Endothelial cell of umbilical vein (primary cell): Measurements from ENCODE around the gene UBE2E2. TPM values are rescaled to one million over a fixed set of nuclear protein-coding genes. Genes with fewer than 3 reads are reported as not detected.

Experiments used
- BruUV-seq: library from RNA; stranded (reverse); fragments of 400-500 nt; replicated peaks from 2 replicates; lab custom pipeline; 2021; lab: Mats Ljungman, UMichigan
- CTCF ChIA-PET: fragments of 300-600, 350-600 bp; sonication (Branson Sonifier 250); formaldehyde crosslinking; loops from one replicate; lab custom pipeline; 2021; ENCODE audit warnings: antibody characterized with exemption, inconsistent platforms; lab: Charles Lee
- POLR2A ChIA-PET: fragments of 300-600, 350-600 bp; sonication (Branson Sonifier 250); formaldehyde crosslinking; loops from one replicate; lab custom pipeline; 2021; ENCODE audit warnings: antibody characterized with exemption, inconsistent platforms; lab: Charles Lee
- DNase-seq: peaks from one replicate; pipeline ENCODE4 v3.0.0-alpha.2; 2011; ENCODE audit warnings: low read depth, low spot score
- FAIRE-seq: peaks from 2 replicates; lab custom pipeline; 2011; peaks lifted over from hg19 to GRCh38; lab: Jason Lieb, UNC
- H2AFZ ChIP-seq: 2 replicates; pipeline ENCODE4 v1.6.0; 2012; ENCODE audit warnings: low read depth, low read length, control low read depth, inconsistent platforms
- H3K27ac ChIP-seq: 2 replicates; pipeline ENCODE4 v1.5.1; 2011; ENCODE audit warnings: low read depth, mild to moderate bottlenecking, control low read depth, low read length, moderate library complexity; ENCODE audit not compliant: insufficient read depth
- H3K27me3 ChIP-seq, 2 experiments: 2 replicates each; pipeline versions ENCODE4 v1.6.0 to v1.6.1; 2011; ENCODE audit warnings: low read length in 2 of 2, mixed read lengths in 1 of 2; ENCODE audit not compliant: control insufficient read depth in 2 of 2, insufficient read depth in 2 of 2
- H3K36me3 ChIP-seq, 2 experiments: 2 replicates in 1 of 2; 3 replicates in 1 of 2; pipeline ENCODE4 v1.5.1; 2011; ENCODE audit warnings: low read length in 2 of 2, mild to moderate bottlenecking in 1 of 2, moderate library complexity in 1 of 2; ENCODE audit not compliant: control insufficient read depth in 2 of 2, insufficient read depth in 2 of 2; ENCODE audit errors: extremely low read depth in 1 of 2
- H3K4me1 ChIP-seq: 3 replicates; pipeline ENCODE4 v1.5.1; 2011; ENCODE audit warnings: mild to moderate bottlenecking, low read length; ENCODE audit not compliant: control insufficient read depth, insufficient read depth; ENCODE audit errors: extremely low read depth
- H3K4me2 ChIP-seq: 2 replicates; pipeline ENCODE4 v1.6.1; 2011; ENCODE audit warnings: low read length, control low read depth, mixed read lengths; ENCODE audit not compliant: insufficient read depth
- H3K4me3 ChIP-seq, 3 experiments: fragments of 200-600 bp in 1 of 3; sonication (generic), shearing (Covaris generic) in 1 of 3; replicated peaks in 1 of 3; 2 replicates each; pipeline ENCODE4 v1.5.1; 2011 to 2016; ENCODE audit warnings: control low read depth in 3 of 3, low read length in 3 of 3, mild to moderate bottlenecking in 2 of 3, inconsistent platforms in 1 of 3, low read depth in 1 of 3, moderate library complexity in 1 of 3; ENCODE audit not compliant: insufficient read depth in 1 of 3
- H3K79me2 ChIP-seq: 2 replicates; pipeline ENCODE4 v1.6.0; 2012; ENCODE audit warnings: low read length, inconsistent platforms; ENCODE audit not compliant: control insufficient read depth, insufficient read depth
- H3K9ac ChIP-seq: replicated peaks from 2 replicates; pipeline ENCODE3; 2011; ENCODE audit warnings: low read length, control low read depth; ENCODE audit not compliant: insufficient read depth; ENCODE audit errors: extremely low read depth
- H3K9me1 ChIP-seq: replicated peaks from 3 replicates; pipeline ENCODE4 v1.6.0; 2011; ENCODE audit warnings: mild to moderate bottlenecking, low read length; ENCODE audit not compliant: control insufficient read depth, insufficient read depth; ENCODE audit errors: extremely low read depth
- H3K9me3 ChIP-seq: replicated peaks from 2 replicates; pipeline ENCODE4 v1.5.1; 2012; ENCODE audit warnings: low read length, inconsistent platforms; ENCODE audit not compliant: control insufficient read depth, insufficient read depth
- H4K20me1 ChIP-seq: replicated peaks from 2 replicates; pipeline ENCODE3; 2011; ENCODE audit warnings: mild to moderate bottlenecking, low read length; ENCODE audit not compliant: control insufficient read depth, insufficient read depth; ENCODE audit errors: extremely low read depth
- CTCF ChIP-seq, 2 donors: IDR thresholded peaks; 1 replicate in 1 of 2; 2 replicates in 1 of 2; pipeline ENCODE4 v1.5.1; 2011; ENCODE audit warnings: low read length in 2 of 2, mild to moderate bottlenecking in 2 of 2, moderate library complexity in 2 of 2, control low read depth in 1 of 2, inconsistent platforms in 1 of 2, low read depth in 1 of 2; ENCODE audit not compliant: insufficient read depth in 1 of 2; ENCODE audit errors: extremely low read depth in 1 of 2
- EZH2 ChIP-seq: IDR thresholded peaks from 2 replicates; pipeline ENCODE4 v1.6.1; 2012; ENCODE audit warnings: borderline replicate concordance, low read depth, mild to moderate bottlenecking, moderate library complexity, low read length, inconsistent platforms; ENCODE audit not compliant: severe bottlenecking
- FOS ChIP-seq: IDR thresholded peaks from 2 replicates; pipeline ENCODE4 v1.6.1; 2011; ENCODE audit warnings: mild to moderate bottlenecking, low read length, moderate library complexity, borderline replicate concordance; ENCODE audit not compliant: insufficient read depth
- GATA2 ChIP-seq: IDR thresholded peaks from 2 replicates; pipeline ENCODE4 v1.7.0; 2011; ENCODE audit warnings: low read depth, mild to moderate bottlenecking, moderate library complexity, mixed read lengths, low read length; ENCODE audit not compliant: insufficient read length, insufficient read depth
- JUN ChIP-seq: IDR thresholded peaks from 2 replicates; pipeline ENCODE4 v1.6.1; 2011; ENCODE audit warnings: borderline replicate concordance, low read depth; ENCODE audit not compliant: insufficient read length, insufficient read depth
- MYC ChIP-seq: IDR thresholded peaks from one replicate; pipeline ENCODE4 v1.6.1; 2011; ENCODE audit warnings: mild to moderate bottlenecking, low read depth, low read length
- POLR2A ChIP-seq: IDR thresholded peaks from 2 replicates; pipeline ENCODE4 v1.6.1; 2012; ENCODE audit warnings: low read depth, mild to moderate bottlenecking, control low read depth, low read length
- POLR2AphosphoS5 ChIP-seq: IDR thresholded peaks from 2 replicates; pipeline ENCODE4 v1.6.1; 2012; ENCODE audit warnings: low read depth, mild to moderate bottlenecking, control low read depth, low read length, moderate library complexity; ENCODE audit not compliant: insufficient read depth
- dilution Hi-C: fragments of 300-500 bp; cut with MboI; formaldehyde crosslinking; loops from one replicate; pipeline ENCODE4 v1.15.0; 2019; ENCODE audit warnings: low sequenced_read_pairs; ENCODE audit not compliant: extremely low pct_ligation_motif_present
- intact Hi-C: fragments of 100-400 bp; cut with micrococcal nuclease; formaldehyde crosslinking; loops from one replicate; pipeline ENCODE4 v1.10.0; 2022
- polyA plus RNA-seq, 4 experiments: library from polyadenylated mRNA; depleted of rRNA in 3 of 4; stranded (reverse) in 3 of 4; unstranded in 1 of 4; fragments of >200 nt; gene quantifications; 2 replicates each; pipeline versions ENCODE4 v1.2.1 to v1.2.3, GENCODE V29; 2011 to 2012; ENCODE audit warnings: missing spikeins in 1 of 4
- total RNA-seq: library from RNA; stranded (reverse); gene quantifications from 2 replicates; pipeline ENCODE4 v1.2.3, GENCODE V29; 2021
- TF ChIP-seq, protein P1 (sequence below): IDR thresholded peaks from 2 replicates; pipeline ENCODE4 v1.6.1; 2011; ENCODE audit not compliant: insufficient read depth, insufficient read length

Gene UBE2E2
- total and polyA plus RNA-seq, 2 donors (not counting 3 experiments of a cell fraction or from before 2014, with no cell fraction given) = 37.0 to 45.4 TPM

- Histone ChIP-seq H3K9ac (no peak overlapping the region), H3K36me3 (no peaks in the 10 kb centered on the region), H3K9me3 (no peaks in the 10 kb centered on the region), H3K4me2 (no peak overlapping the region), H3K27me3 (no peaks in the 10 kb centered on the region), H2AFZ (no peak overlapping the region), H3K4me1 (no peaks in the 10 kb centered on the region), H3K79me2 (no peaks in the 10 kb centered on the region), H3K9me1 (no peaks in the 10 kb centered on the region), H4K20me1 (no peaks in the 10 kb centered on the region), H3K4me3 (no peak overlapping the region), H3K27ac (no peak overlapping the region)
- DNase-seq (no peak), FAIRE-seq (no peak)
- intact Hi-C loops = no loop called here
- TF ChIP-seq POLR2A = no peak
- no peak for TF ChIP-seq EZH2
- TF ChIP-seq POLR2AphosphoS5 = no peak
- no peak for TF ChIP-seq GATA2
- TF ChIP-seq, protein P1, sequence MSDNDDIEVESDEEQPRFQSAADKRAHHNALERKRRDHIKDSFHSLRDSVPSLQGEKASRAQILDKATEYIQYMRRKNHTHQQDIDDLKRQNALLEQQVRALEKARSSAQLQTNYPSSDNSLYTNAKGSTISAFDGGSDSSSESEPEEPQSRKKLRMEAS = no peak
- no peak for TF ChIP-seq MYC
- TF ChIP-seq JUN = no peak
- no peak for TF ChIP-seq CTCF (IDR thresholded peaks at IDR 0.05; ENCODE audit: extremely low read depth in 1 of 2, insufficient read depth in 1 of 2, low read depth in 1 of 2, low read length in 2 of 2)
- no peak for TF ChIP-seq FOS
- CTCF ChIA-PET = no interaction called here
- dilution Hi-C loops = no loop called here
- BruUV-seq = no TSS peak
- POLR2A ChIA-PET = no interaction called here
Observed at GRCh38 chr3:23475446-23475845, 272.3 kb downstream of the UBE2E2 start.
